Ovary (tissue), 9 donors: ENCODE results near the gene VCAN. TPM values are rescaled to one million over a fixed set of nuclear protein-coding genes. Genes with fewer than 3 reads are reported as not detected.

Source experiments
- DNase-seq, 5 donors: peaks; one replicate each; pipeline ENCODE4 v3.0.0-alpha.2; 2019 to 2020
- H3K27ac ChIP-seq, 2 donors: fragments of 200-600 bp; one replicate each; pipeline versions ENCODE4 v1.5.1 to v1.8.0; 2019 to 2022
- H3K27me3 ChIP-seq: fragments of 200-600 bp; one replicate; pipeline ENCODE4 v1.8.0; 2022
- H3K36me3 ChIP-seq: fragments of 200-600 bp; sonication (generic); one replicate; pipeline ENCODE4 v1.5.1; 2019
- H3K4me1 ChIP-seq: one replicate; pipeline ENCODE4 v1.8.1; 2013; ENCODE audit warnings: mild to moderate bottlenecking, moderate library complexity; ENCODE audit not compliant: insufficient read depth
- H3K4me3 ChIP-seq: fragments of 200-600 bp; sonication (generic); one replicate; pipeline ENCODE4 v1.5.1; 2017
- H3K9me3 ChIP-seq, 2 donors: fragments of 200-600 bp in 1 of 2; sonication (generic) in 1 of 2; one replicate each; pipeline versions ENCODE4 v1.5.1 to v1.8.1; 2013 to 2019; ENCODE audit warnings: mild to moderate bottlenecking in 1 of 2, moderate library complexity in 1 of 2
- EP300 ChIP-seq: sonication (generic); formaldehyde crosslinking; IDR thresholded peaks from one replicate; pipeline ENCODE4 v1.6.1; 2017; ENCODE audit warnings: antibody characterized with exemption
- POLR2A ChIP-seq: fragments of 450-650 bp; IDR thresholded peaks from one replicate; pipeline ENCODE4 v1.6.1; 2017; ENCODE audit warnings: antibody characterized with exemption, mild to moderate bottlenecking, moderate library complexity
- WGBS, 3 donors: extraction: QIAGEN DNeasy Blood & Tissue Kit in 1 of 3; methylation state at CpG; one replicate each; pipeline versions ENCODE4 v1.1.5 to v1.1.7; 2013 to 2017; 5-methylcytosine and 5-hydroxymethylcytosine counted together
- intact Hi-C, 4 donors: fragments of 100-400 bp; cut with DNase I; formaldehyde crosslinking; loops; one replicate each; pipeline versions ENCODE4 v1.11.0 to v1.15.1; 2022 to 2023
- polyA plus RNA-seq, 2 donors: library from polyadenylated mRNA; stranded (reverse); fragments of 200-250 nt in 1 of 2; fragments of 350-450 nt in 1 of 2; fragmentation: Illumina TruSeq in 1 of 2; extraction: RNeasy Lipid Tissue Mini Kit (QIAGEN cat#74804) in 1 of 2; gene quantifications; one replicate each; pipeline ENCODE4 v1.2.3, GENCODE V29; 2013 to 2014
- total RNA-seq, 7 donors: library from RNA; depleted of rRNA in 2 of 7; stranded (reverse); fragments of >200 nt in 2 of 7; fragmentation: NEBNext Ultra II Directional in 3 of 7; extraction: Animal tissue kit (Norgen Biotek cat#: 25700) in 3 of 7; gene quantifications; one replicate each; pipeline versions ENCODE4 v1.1.0 to v1.2.4, GENCODE V29; 2016 to 2023
- TF ChIP-seq, protein P1 (sequence below), 3 donors: fragments of 450-650 bp in 2 of 3; fragments of 200-600 bp in 1 of 3; IDR thresholded peaks; one replicate each; pipeline versions ENCODE4 v1.5.1 to v1.8.0; 2016 to 2022; ENCODE audit warnings: antibody characterized with exemption in 3 of 3, mild to moderate bottlenecking in 1 of 3
- donor health status: DM: no; HTN: no; CAD: no; lungs with moderate emphysema.
- donor health status: DM: no; HTN: no; CAD: no.
- donor health status: Bipolar disorder and iron deficiency.
- donor health status: DM: yes; HTN: yes; CAD: no.
- donor health status: DM: no; HTN: no; CAD: no.
- donor health status: DM: yes; HTN: yes; CAD: no.

Gene VCAN
- total and polyA plus RNA-seq, 9 donors = 2.2 to 21.3 (median 7.3) TPM

DNA sequence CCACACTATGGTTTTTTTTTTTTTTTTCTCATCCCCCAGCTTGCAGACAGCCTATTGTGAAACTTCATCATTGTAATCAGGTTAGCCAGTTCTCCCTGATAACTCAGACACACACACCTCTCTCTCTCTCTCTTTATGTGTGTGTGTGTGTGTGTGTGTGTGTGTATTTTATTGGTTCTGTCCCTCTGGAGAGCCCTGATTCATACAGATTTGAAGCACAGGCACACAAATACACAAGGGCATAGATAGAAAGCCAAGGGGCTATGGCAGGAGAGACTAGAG is 20.6 kb upstream of the VCAN start:
- no peak overlapping the region for H3K27ac ChIP-seq
- intact Hi-C loops = no loop called here
- H3K36me3 ChIP-seq = no peaks in the 10 kb centered on the region
- DNase-seq = no peak
- no peaks in the 10 kb centered on the region for H3K4me1 ChIP-seq
- no peak overlapping the region for H3K4me3 ChIP-seq
- no peaks in the 10 kb centered on the region for H3K9me3 ChIP-seq
- TF ChIP-seq POLR2A (no peak), EP300 (no peak)
- TF ChIP-seq, protein P1, sequence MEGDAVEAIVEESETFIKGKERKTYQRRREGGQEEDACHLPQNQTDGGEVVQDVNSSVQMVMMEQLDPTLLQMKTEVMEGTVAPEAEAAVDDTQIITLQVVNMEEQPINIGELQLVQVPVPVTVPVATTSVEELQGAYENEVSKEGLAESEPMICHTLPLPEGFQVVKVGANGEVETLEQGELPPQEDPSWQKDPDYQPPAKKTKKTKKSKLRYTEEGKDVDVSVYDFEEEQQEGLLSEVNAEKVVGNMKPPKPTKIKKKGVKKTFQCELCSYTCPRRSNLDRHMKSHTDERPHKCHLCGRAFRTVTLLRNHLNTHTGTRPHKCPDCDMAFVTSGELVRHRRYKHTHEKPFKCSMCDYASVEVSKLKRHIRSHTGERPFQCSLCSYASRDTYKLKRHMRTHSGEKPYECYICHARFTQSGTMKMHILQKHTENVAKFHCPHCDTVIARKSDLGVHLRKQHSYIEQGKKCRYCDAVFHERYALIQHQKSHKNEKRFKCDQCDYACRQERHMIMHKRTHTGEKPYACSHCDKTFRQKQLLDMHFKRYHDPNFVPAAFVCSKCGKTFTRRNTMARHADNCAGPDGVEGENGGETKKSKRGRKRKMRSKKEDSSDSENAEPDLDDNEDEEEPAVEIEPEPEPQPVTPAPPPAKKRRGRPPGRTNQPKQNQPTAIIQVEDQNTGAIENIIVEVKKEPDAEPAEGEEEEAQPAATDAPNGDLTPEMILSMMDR (IDR thresholded peaks at IDR 0.05) = no peak
- no peaks in the 10 kb centered on the region for H3K27me3 ChIP-seq

DNA sequence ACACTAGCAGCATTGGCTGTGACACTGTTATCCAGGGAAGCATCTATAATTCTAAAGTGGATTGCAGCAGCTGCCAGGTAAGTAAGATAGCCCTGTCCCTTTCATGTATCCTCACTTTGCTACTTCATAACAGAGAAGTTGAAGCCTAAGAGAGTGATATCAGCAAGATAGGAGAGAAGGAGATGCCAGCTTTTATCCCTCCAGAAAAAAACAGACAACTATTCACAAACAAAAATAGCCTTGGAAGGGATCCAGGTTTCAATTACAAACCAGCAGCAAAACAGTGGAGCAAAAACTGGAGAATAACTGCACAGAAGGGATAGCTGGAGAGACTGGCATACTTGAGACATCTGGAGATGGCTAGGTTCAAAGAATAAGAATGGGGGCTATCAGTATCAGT is 19.6 kb upstream of the VCAN start:
- H3K9me3 ChIP-seq = no peaks in the 10 kb centered on the region
- no peak for DNase-seq
- intact Hi-C loops = no loop called here
- no peaks in the 10 kb centered on the region for H3K27me3 ChIP-seq
- H3K4me3 ChIP-seq = no peak overlapping the region
- no peaks in the 10 kb centered on the region for H3K36me3 ChIP-seq
- TF ChIP-seq EP300 = no peak
- no peak overlapping the region for H3K27ac ChIP-seq
- no peaks in the 10 kb centered on the region for H3K4me1 ChIP-seq

DNA sequence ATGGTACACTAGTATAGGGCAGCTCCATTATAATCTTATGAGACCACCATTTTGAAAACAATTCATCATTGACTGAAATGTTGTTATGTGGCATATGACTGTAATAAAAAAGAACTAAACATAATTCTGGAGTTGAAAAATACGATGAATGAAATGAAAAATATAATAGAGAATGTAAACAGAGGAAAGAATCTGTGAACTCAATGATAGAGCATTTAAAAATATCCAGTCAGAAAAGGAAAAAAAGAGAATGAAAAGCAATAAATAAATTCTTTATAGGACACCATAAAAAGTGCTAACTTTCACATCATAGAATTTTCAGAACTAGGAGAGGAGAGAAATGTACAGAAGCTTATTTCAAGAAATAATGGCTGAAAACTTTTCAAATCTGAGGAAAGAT is 17.6 kb upstream of the VCAN start:
- Histone ChIP-seq H3K27ac (no peak overlapping the region), H3K4me1 (no peaks in the 10 kb centered on the region), H3K36me3 (no peaks in the 10 kb centered on the region), H3K4me3 (no peak overlapping the region), H3K27me3 (no peaks in the 10 kb centered on the region), H3K9me3 (no peaks in the 10 kb centered on the region)
- no peak for DNase-seq
- intact Hi-C loops = no loop called here
- 47 to 60% (median 58%) methylated on average over 1 of the region's 1 CpG for WGBS, 3 donors
- no peak for TF ChIP-seq EP300
- TF ChIP-seq, protein P1 (IDR thresholded peaks at IDR 0.05) = no peak
- no peak for TF ChIP-seq POLR2A

DNA sequence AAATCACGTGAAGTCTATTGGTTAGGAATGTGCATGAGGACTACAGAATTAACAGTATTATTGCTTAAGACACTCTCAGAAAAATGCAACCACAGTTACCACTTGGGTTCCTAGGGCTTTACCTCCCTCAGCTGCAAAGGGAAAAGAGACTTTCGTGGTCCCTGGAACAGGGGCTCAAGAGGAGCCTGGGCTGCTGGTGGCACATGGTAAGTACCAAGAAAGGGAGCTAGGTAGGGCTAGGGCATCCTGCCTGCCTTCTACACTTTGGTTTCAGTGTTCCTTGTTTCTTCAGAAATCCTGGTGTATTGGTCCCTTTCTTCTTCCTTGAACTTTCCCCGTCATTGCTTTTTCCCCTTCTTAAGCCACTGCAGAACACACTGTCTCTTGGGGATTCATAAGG is 7.3 kb upstream of the VCAN start:
- intact Hi-C loops = no loop called here
- no peak overlapping the region for H3K27ac ChIP-seq
- no peaks in the 10 kb centered on the region for H3K36me3 ChIP-seq
- no peaks in the 10 kb centered on the region for H3K4me1 ChIP-seq
- no peak for DNase-seq
- H3K27me3 ChIP-seq = no peaks in the 10 kb centered on the region
- no peaks in the 10 kb centered on the region for H3K9me3 ChIP-seq
- TF ChIP-seq, protein P1 (IDR thresholded peaks at IDR 0.05) = no peak
- TF ChIP-seq POLR2A (no peak), EP300 (no peak)
- H3K4me3 ChIP-seq = no peak overlapping the region
- 70 to 87% (median 80%) methylated on average over 3 of the region's 3 CpGs for WGBS, 3 donors

DNA sequence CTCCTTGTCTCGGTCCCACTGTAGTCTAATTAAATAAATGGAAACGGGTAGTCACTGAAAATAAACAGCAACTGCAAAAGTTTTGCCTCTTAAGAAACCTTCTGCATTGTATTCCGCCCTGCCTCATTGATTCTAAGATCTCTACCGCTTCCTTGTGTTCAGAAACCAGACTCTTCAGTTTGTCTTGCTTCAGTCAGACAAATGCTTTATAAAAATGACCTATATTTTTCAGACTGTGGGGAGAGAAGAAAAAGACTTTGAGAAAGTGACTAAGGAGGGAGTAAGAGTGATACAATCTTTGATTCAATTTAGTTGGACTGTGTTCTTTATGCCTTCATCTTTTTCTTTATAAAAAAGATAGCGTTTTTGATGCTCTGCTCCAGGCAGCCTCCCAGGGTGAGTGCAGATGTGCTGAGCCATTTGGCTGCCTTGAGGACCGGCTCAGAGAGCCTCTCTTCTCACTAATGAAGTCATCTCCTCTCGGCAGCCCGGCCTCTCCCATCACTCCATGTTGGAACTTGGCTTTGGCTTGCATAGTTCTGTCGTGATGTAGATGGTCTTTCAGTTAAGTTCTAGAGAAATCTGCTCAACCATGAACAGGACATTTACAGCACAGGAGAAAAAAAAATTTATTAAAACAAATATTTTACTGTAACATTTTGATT is 4.0 kb upstream of the VCAN start:
- no peaks in the 10 kb centered on the region for H3K36me3 ChIP-seq
- H3K27ac ChIP-seq = no peak overlapping the region
- peaks cover 3% of the 10 kb centered on the region for H3K4me1 ChIP-seq
- WGBS, 3 donors = 46 to 64% (median 62%) methylated on average over 9 of the region's 9 CpGs
- H3K27me3 ChIP-seq = no peaks in the 10 kb centered on the region
- H3K4me3 ChIP-seq = no peak overlapping the region
- no peaks in the 10 kb centered on the region for H3K9me3 ChIP-seq
- intact Hi-C loops = no loop called here
- no peak for DNase-seq
- TF ChIP-seq POLR2A = no peak
- TF ChIP-seq, protein P1 (IDR thresholded peaks at IDR 0.05) = no peak
- TF ChIP-seq EP300 = no peak
